Heart left ventricle (tissue), 16 donors: ENCODE data around the gene CCL3. TPM values are rescaled to one million over a fixed set of nuclear protein-coding genes. Genes with fewer than 3 reads are reported as not detected.
"Not testable (repeated sequence)": the region's sequence is repeated elsewhere in the genome, so short reads cannot be mapped to it uniquely, and the experiment has no call there.

ENCODE experiments used
- ATAC-seq, 4 donors: fragments of 200-7000 bp; cut with Tn5 transposase; one replicate each; pipeline ENCODE4 v1.9.1; 2020 to 2022; ENCODE audit warnings: moderate library complexity in 4 of 4, mild to moderate bottlenecking in 3 of 4, moderate number of reproducible peaks in 1 of 4
- DNase-seq, 5 donors: peaks; one replicate each; pipeline ENCODE4 v3.0.0-alpha.2; 2020
- H3K27ac ChIP-seq, 12 donors: fragments of 200-600 bp; sonication (generic) in 4 of 12; one replicate each; pipeline versions ENCODE4 v1.5.0 to v1.8.0; 2016 to 2022; ENCODE audit warnings: mild to moderate bottlenecking in 2 of 12
- H3K27me3 ChIP-seq, 9 donors: fragments of 200-600 bp; sonication (generic) in 2 of 9; one replicate each; pipeline versions ENCODE4 v1.5.1 to v1.8.0; 2016 to 2022; ENCODE audit warnings: mild to moderate bottlenecking in 3 of 9
- H3K36me3 ChIP-seq, 9 donors: fragments of 200-600 bp; sonication (generic) in 2 of 9; one replicate each; pipeline versions ENCODE4 v1.5.0 to v1.8.0; 2018 to 2022; ENCODE audit warnings: mild to moderate bottlenecking in 2 of 9
- H3K4me1 ChIP-seq, 12 donors: fragments of 200-600 bp; sonication (generic) in 4 of 12; one replicate each; pipeline versions ENCODE4 v1.5.0 to v1.8.0; 2016 to 2022; ENCODE audit warnings: mild to moderate bottlenecking in 3 of 12
- H3K4me3 ChIP-seq, 12 donors: fragments of 200-600 bp; sonication (generic) in 4 of 12; one replicate each; pipeline versions ENCODE4 v1.5.0 to v1.8.0; 2017 to 2022; ENCODE audit warnings: mild to moderate bottlenecking in 9 of 12, moderate library complexity in 4 of 12
- H3K9me3 ChIP-seq, 12 donors: fragments of 200-600 bp; sonication (generic) in 4 of 12; one replicate each; pipeline versions ENCODE4 v1.5.0 to v1.8.0; 2016 to 2022; ENCODE audit warnings: mild to moderate bottlenecking in 1 of 12
- CTCF ChIP-seq, 12 donors: fragments of 200-600 bp; sonication (generic) in 4 of 12; IDR thresholded peaks; one replicate each; pipeline versions ENCODE4 v1.5.0 to v1.8.0; 2018 to 2022; ENCODE audit warnings: antibody characterized with exemption in 12 of 12, mild to moderate bottlenecking in 5 of 12
- POLR2A ChIP-seq, 2 donors: fragments of 450-650 bp; IDR thresholded peaks; one replicate each; pipeline ENCODE4 v1.6.1; 2017; ENCODE audit warnings: antibody characterized with exemption in 2 of 2, mild to moderate bottlenecking in 2 of 2, moderate library complexity in 2 of 2
- WGBS, 4 donors: extraction: QIAGEN DNeasy Blood & Tissue Kit in 2 of 4; methylation state at CpG; one replicate each; pipeline versions ENCODE4 v1.1.5 to v1.1.7; 2013 to 2018; 5-methylcytosine and 5-hydroxymethylcytosine counted together
- intact Hi-C, 10 donors: fragments of 100-400 bp; cut with DNase I; formaldehyde crosslinking; loops; one replicate each; pipeline versions ENCODE4 v1.11.1 to v1.14.2; 2022
- polyA plus RNA-seq, 2 donors: library from polyadenylated mRNA; stranded (reverse); fragments of 200-250 nt; gene quantifications; one replicate each; pipeline ENCODE4 v1.2.3, GENCODE V29; 2013
- total RNA-seq, 9 donors: library from RNA; depleted of rRNA in 2 of 9; stranded (reverse); fragments of >200 nt in 2 of 9; fragmentation: NEBNext Ultra II Directional in 3 of 9; extraction: Animal tissue kit (Norgen Biotek cat#: 25700) in 3 of 9; gene quantifications; one replicate each; pipeline versions ENCODE4 v1.1.0 to v1.2.4, GENCODE V29; 2016 to 2023
- donor health status: ischemic (EF 13 %, LVEDD 7.1; RV severe dilation, severe dysfunction).
- donor health status: healthy with polysubstance abuse.
- donor health status: DM: no; HTN: yes; CAD: no.
- donor health status: DM: no; HTN: no; CAD: no.
- donor health status: ischemic (EF 25% LVEDD 6.9; RV normal size, moderate dysfunction).
- donor health status: ischemic (EF 25% LVEDD 5.7; RV mildly dilated, moderate dysfunction).
- donor health status: healthy.
- donor health status: DM: yes; HTN: yes; CAD: no.
- donor health status: ischemic (EF 35%, LVEDD 5.7; RV mildly dilated, moderate dysfunction).
- donor health status: nonischemic (EF 11% LVEDD 7.7; RV severe dilation, severe dysfunction).
- donor health status: DM: yes; HTN: yes; CAD: no.
- donor health status: PGD.
- donor health status: ischemic (EF 29% LVEDD 5.4; RV normal size, mild dysfunction).
- donor health status: nonischemic (EF 23%, LVEDD 6.1; RV moderate dilation, normal function).

The CCL3 gene
- total and polyA plus RNA-seq, 11 donors, result 0.21 to 22.5 (median 0.57) TPM; not detected in 3

DNA sequence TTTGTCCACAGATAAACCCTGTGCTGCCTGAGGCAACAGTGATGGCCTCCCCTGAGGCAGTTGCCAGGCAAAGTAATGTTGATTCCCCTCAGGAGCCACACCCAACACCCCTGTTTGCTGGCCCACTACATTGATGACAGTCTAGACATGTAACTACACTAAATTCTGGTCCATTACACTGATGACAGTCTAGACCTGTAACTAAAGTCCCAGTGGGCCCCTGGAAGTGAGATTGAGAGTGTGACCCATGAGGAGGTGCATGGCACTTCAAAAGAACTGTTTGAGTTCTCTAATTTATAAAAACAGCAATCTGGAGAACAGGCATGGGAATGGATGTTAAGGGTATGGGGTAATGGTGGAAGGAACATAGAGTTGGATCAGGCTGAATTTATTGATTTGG lies 22.6 kb upstream of the CCL3 start:
- intact Hi-C loops, result loop anchor here in 1 of 10 donors (5.0 kb wide), 1 partner anchor 35 kb away; no protein-coding TSS in a partner anchor

GRCh38 chr17:36111068-36111490 lies 21.1 kb upstream of the CCL3 start:
- no peaks in the 10 kb centered on the region for H3K36me3 ChIP-seq
- H3K4me1 ChIP-seq, result peaks cover 0 to 19% (median 0%) of the 10 kb centered on the region in 12 donors
- ATAC-seq, result no peak
- peaks cover 0 to 4% (median 0%) of the 10 kb centered on the region in 9 donors for H3K27me3 ChIP-seq
- 72 to 76% (median 73%) methylated on average over 4 of the region's 4 CpGs for WGBS, 4 donors
- no peak overlapping the region for H3K4me3 ChIP-seq
- TF ChIP-seq POLR2A (IDR thresholded peaks at IDR 0.05) (no peak), CTCF (IDR thresholded peaks at IDR 0.05) (no peak)
- H3K27ac ChIP-seq, result no peak overlapping the region
- no peaks in the 10 kb centered on the region for H3K9me3 ChIP-seq
- intact Hi-C loops, result loop anchor here in 1 of 10 donors (5.0 kb wide), 1 partner anchor 36 kb away; no protein-coding TSS in a partner anchor
- DNase-seq, result no peak

More for the DNA sequence above, 22.6 kb upstream of the CCL3 start:
- no peak for DNase-seq
- H3K27me3 ChIP-seq, result peaks cover 0 to 4% (median 0%) of the 10 kb centered on the region in 9 donors
- TF ChIP-seq CTCF (IDR thresholded peaks at IDR 0.05), result no peak
- TF ChIP-seq POLR2A (IDR thresholded peaks at IDR 0.05), result no peak
- H3K4me1 ChIP-seq, result peaks cover 0 to 13% (median 0%) of the 10 kb centered on the region in 12 donors
- H3K36me3 ChIP-seq, result no peaks in the 10 kb centered on the region
- no peak for ATAC-seq
- no peak overlapping the region for H3K27ac ChIP-seq
- H3K4me3 ChIP-seq, result no peak overlapping the region
- H3K9me3 ChIP-seq, result no peaks in the 10 kb centered on the region

DNA sequence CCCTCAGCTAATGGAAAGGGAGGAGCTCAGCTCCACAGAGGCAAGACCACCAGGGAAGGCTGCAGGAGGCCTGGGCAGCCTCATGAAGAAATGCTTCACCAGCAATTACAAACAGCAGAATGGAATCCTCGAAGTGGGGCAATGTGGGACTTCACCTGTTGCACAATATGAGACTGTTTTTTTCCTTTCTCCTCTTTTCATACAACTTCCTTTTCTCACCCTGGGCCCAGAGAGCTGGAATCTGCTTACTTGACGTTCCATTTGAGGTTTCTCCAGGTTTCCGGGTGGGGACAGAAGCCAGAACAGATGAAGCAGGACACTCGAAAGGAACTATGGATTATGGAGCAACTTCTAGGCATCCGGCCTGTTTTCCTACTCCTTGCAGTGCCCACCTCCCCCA lies 18.3 kb upstream of the CCL3 start:
- 72 to 79% (median 75%) methylated on average over 5 of the region's 5 CpGs for WGBS, 4 donors
- not testable (repeated sequence) for H3K36me3 ChIP-seq, H3K27me3 ChIP-seq, DNase-seq, H3K9me3 ChIP-seq, H3K4me3 ChIP-seq
- peak in 2 of 4 donors; percentile 10 to 29 for ATAC-seq
- H3K4me1 ChIP-seq, result peaks cover 0 to 34% (median 0%) of the 10 kb centered on the region in 12 donors
- peak overlapping the region in 1 of 12 donors; percentile 55 for H3K27ac ChIP-seq
- intact Hi-C loops, result loop anchor here in 1 of 10 donors (1.0 kb wide), 1 partner anchor 106 kb away; no protein-coding TSS in a partner anchor

DNA sequence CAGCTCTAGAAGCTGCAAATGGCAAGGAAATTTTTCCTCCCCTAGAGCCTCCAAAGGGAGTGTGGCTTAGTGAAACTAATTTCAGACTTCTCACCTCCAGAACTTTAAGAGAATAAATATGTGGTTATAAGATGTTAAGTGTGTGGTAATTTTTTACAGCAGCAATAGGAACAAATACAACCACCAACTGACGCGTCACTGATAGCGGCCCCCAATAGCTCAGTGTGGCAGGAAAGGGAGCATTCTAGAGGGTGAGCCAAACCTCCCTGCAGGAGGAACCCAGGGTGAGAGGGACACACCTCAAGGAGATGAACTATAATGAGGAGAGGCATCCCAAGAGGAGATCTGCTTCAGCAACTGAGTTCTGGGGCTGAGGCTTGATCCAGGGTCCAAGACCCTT lies 17.7 kb upstream of the CCL3 start:
- ATAC-seq, result no peak
- H3K36me3 ChIP-seq, result no peaks in the 10 kb centered on the region
- H3K27me3 ChIP-seq, result peaks cover 0 to 6% (median 0%) of the 10 kb centered on the region in 9 donors
- peak overlapping the region in 1 of 12 donors; percentile 55 for H3K27ac ChIP-seq
- no peaks in the 10 kb centered on the region for H3K9me3 ChIP-seq
- TF ChIP-seq POLR2A (IDR thresholded peaks at IDR 0.05) (no peak), CTCF (IDR thresholded peaks at IDR 0.05) (no peak)
- intact Hi-C loops, result loop anchor here in 1 of 10 donors (1.0 kb wide), 1 partner anchor 107 kb away; no protein-coding TSS in a partner anchor
- peaks cover 0 to 40% (median 0%) of the 10 kb centered on the region in 12 donors for H3K4me1 ChIP-seq
- WGBS, 4 donors, result 77 to 95% (median 87%) methylated on average over 3 of the region's 3 CpGs
- no peak for DNase-seq
- no peak overlapping the region for H3K4me3 ChIP-seq

- ATAC-seq (no peak), DNase-seq (no peak)
- Histone ChIP-seq H3K4me3 (no peak overlapping the region), H3K4me1 (peaks cover 0 to 44% (median 0%) of the 10 kb centered on the region in 12 donors), H3K27me3 (peaks cover 0 to 6% (median 0%) of the 10 kb centered on the region in 9 donors), H3K36me3 (no peaks in the 10 kb centered on the region), H3K9me3 (no peaks in the 10 kb centered on the region), H3K27ac (peak overlapping the region in 1 of 12 donors; percentile 42)
- WGBS, 4 donors, result 89 to 95% (median 91%) methylated on average over 6 of the region's 6 CpGs
- intact Hi-C loops, result no loop called here
- TF ChIP-seq POLR2A (IDR thresholded peaks at IDR 0.05) (no peak), CTCF (IDR thresholded peaks at IDR 0.05) (no peak)
Observed at GRCh38 chr17:36106493-36106835, 16.5 kb upstream of the CCL3 start.
